H9 (cell line): ENCODE measurements around the gene ISY1. TPM values are rescaled to one million over a fixed set of nuclear protein-coding genes. Genes with fewer than 3 reads are reported as not detected.

Experiments
- DNase-seq: peaks from one replicate; pipeline ENCODE4 v3.0.0-alpha.2; 2017
- H2AFZ ChIP-seq: one replicate; pipeline ENCODE4 v1.6.1; 2013; ENCODE audit warnings: mild to moderate bottlenecking, low read length, control low read depth, moderate library complexity
- H2AK5ac ChIP-seq: 2 replicates; pipeline ENCODE4 v1.6.1; 2013; ENCODE audit warnings: low read length, control low read depth, mixed read lengths; ENCODE audit not compliant: insufficient read length
- H2BK120ac ChIP-seq: one replicate; pipeline ENCODE4 v1.6.1; 2013; ENCODE audit warnings: low read depth, mild to moderate bottlenecking, low read length, control low read depth, inconsistent platforms; ENCODE audit not compliant: poor library complexity, severe bottlenecking
- H2BK12ac ChIP-seq: 2 replicates; pipeline ENCODE4 v1.6.1; 2013; ENCODE audit warnings: low read length, control low read depth, mixed read lengths, low read depth; ENCODE audit not compliant: insufficient read length
- H2BK15ac ChIP-seq: 2 replicates; pipeline ENCODE4 v1.6.1; 2013; ENCODE audit warnings: low read depth, low read length, control low read depth
- H2BK20ac ChIP-seq: one replicate; pipeline ENCODE4 v1.6.1; 2013; ENCODE audit warnings: low read depth, mild to moderate bottlenecking, low read length, control low read depth, inconsistent platforms; ENCODE audit not compliant: poor library complexity, severe bottlenecking
- H2BK5ac ChIP-seq: 2 replicates; pipeline ENCODE4 v1.6.1; 2013; ENCODE audit warnings: low read length, control low read depth, mixed read lengths; ENCODE audit not compliant: insufficient read length
- H3K14ac ChIP-seq: 2 replicates; pipeline ENCODE4 v1.6.1; 2013; ENCODE audit warnings: low read length, control low read depth; ENCODE audit not compliant: insufficient read depth
- H3K18ac ChIP-seq: 2 replicates; pipeline ENCODE4 v1.6.1; 2013; ENCODE audit warnings: low read depth, mild to moderate bottlenecking, mixed read lengths, low read length, control low read depth; ENCODE audit not compliant: insufficient read length
- H3K23ac ChIP-seq: 2 replicates; pipeline ENCODE4 v1.6.1; 2013; ENCODE audit warnings: low read length, control low read depth, mixed read lengths, low read depth; ENCODE audit not compliant: insufficient read length
- H3K23me2 ChIP-seq: 2 replicates; pipeline ENCODE4 v1.6.1; 2013; ENCODE audit warnings: low read depth, mild to moderate bottlenecking, mixed read lengths, low read length, control low read depth; ENCODE audit not compliant: insufficient read length, poor library complexity, severe bottlenecking
- H3K27ac ChIP-seq: 2 replicates; pipeline ENCODE4 v1.5.1; 2013; ENCODE audit warnings: low read length, control low read depth, mixed read lengths, low read depth; ENCODE audit not compliant: insufficient read length
- H3K27me3 ChIP-seq: 2 replicates; pipeline ENCODE4 v1.6.1; 2013; ENCODE audit warnings: low read length, control low read depth, inconsistent platforms; ENCODE audit not compliant: insufficient read depth
- H3K4ac ChIP-seq: 2 replicates; pipeline ENCODE4 v1.6.1; 2013; ENCODE audit warnings: low read depth, mild to moderate bottlenecking, control low read depth, inconsistent platforms, low read length, moderate library complexity
- H3K4me1 ChIP-seq: 2 replicates; pipeline ENCODE4 v1.6.1; 2013; ENCODE audit warnings: low read length, control low read depth, inconsistent platforms; ENCODE audit not compliant: insufficient read depth
- H3K4me2 ChIP-seq: 2 replicates; pipeline ENCODE4 v1.6.1; 2013; ENCODE audit warnings: low read length, control low read depth, mixed read lengths; ENCODE audit not compliant: insufficient read length, insufficient read depth
- H3K56ac ChIP-seq: 2 replicates; pipeline ENCODE4 v1.6.1; 2013; ENCODE audit warnings: low read depth, mild to moderate bottlenecking, mixed read lengths, low read length, control low read depth; ENCODE audit not compliant: insufficient read length
- H3K79me1 ChIP-seq: 2 replicates; pipeline ENCODE4 v1.6.1; 2013; ENCODE audit warnings: low read depth, mild to moderate bottlenecking, moderate library complexity, low read length, control low read depth, inconsistent platforms; ENCODE audit not compliant: insufficient read depth, poor library complexity, severe bottlenecking
- H3K79me2 ChIP-seq: 2 replicates; pipeline ENCODE4 v1.6.1; 2013; ENCODE audit warnings: low read length, control low read depth, inconsistent platforms; ENCODE audit not compliant: insufficient read depth
- H3K9ac ChIP-seq: 2 replicates; pipeline ENCODE4 v1.6.1; 2013; ENCODE audit warnings: low read length, control low read depth, mixed read lengths; ENCODE audit not compliant: insufficient read length; ENCODE audit errors: extremely low read depth
- H3K9me3 ChIP-seq: one replicate; pipeline ENCODE4 v1.6.1; 2013; ENCODE audit warnings: low read depth, low read length, inconsistent platforms; ENCODE audit not compliant: control insufficient read depth
- H3T11ph ChIP-seq: one replicate; pipeline ENCODE4 v1.6.1; 2013; ENCODE audit warnings: mild to moderate bottlenecking, low read length, control low read depth, inconsistent platforms
- H4K20me1 ChIP-seq: one replicate; pipeline ENCODE4 v1.6.1; 2013; ENCODE audit not compliant: control insufficient read depth, insufficient read length, insufficient read depth
- H4K5ac ChIP-seq: 2 replicates; pipeline ENCODE4 v1.6.1; 2013; ENCODE audit warnings: low read depth, mild to moderate bottlenecking, mixed read lengths, low read length, control low read depth; ENCODE audit not compliant: insufficient read length
- H4K8ac ChIP-seq: replicated peaks from 2 replicates; pipeline ENCODE4 v1.6.1; 2013; ENCODE audit warnings: low read length, control low read depth, mixed read lengths, low read depth; ENCODE audit not compliant: insufficient read length
- H4K91ac ChIP-seq: 2 replicates; pipeline ENCODE4 v1.6.1; 2013; ENCODE audit warnings: low read depth, mild to moderate bottlenecking, moderate library complexity, mixed read lengths, low read length, control low read depth; ENCODE audit not compliant: insufficient read length
- H3K27ac Mint-ChIP-seq, 3 experiments: 2 replicates in 2 of 3; 3 replicates in 1 of 3; pipeline ENCODE4 v1.8.0; 2020 to 2021; ENCODE audit warnings: mixed read lengths in 3 of 3, mild to moderate bottlenecking in 1 of 3, moderate library complexity in 1 of 3
- H3K27me3 Mint-ChIP-seq: 2 replicates; pipeline ENCODE4 v1.8.0; 2021; ENCODE audit warnings: low read depth, mild to moderate bottlenecking, moderate library complexity, mixed read lengths
- H3K36me3 Mint-ChIP-seq, 3 experiments: 2 replicates in 2 of 3; 3 replicates in 1 of 3; pipeline ENCODE4 v1.8.0; 2020 to 2021; ENCODE audit warnings: low read depth in 3 of 3, mixed read lengths in 3 of 3; ENCODE audit not compliant: insufficient read depth in 1 of 3
- H3K4me1 Mint-ChIP-seq, 2 experiments: 2 replicates each; pipeline ENCODE4 v1.8.0; 2020; ENCODE audit warnings: mixed read lengths in 2 of 2
- H3K4me3 Mint-ChIP-seq, 2 experiments: 2 replicates in 1 of 2; 3 replicates in 1 of 2; pipeline ENCODE4 v1.8.0; 2020 to 2021; ENCODE audit warnings: mild to moderate bottlenecking in 2 of 2, mixed read lengths in 2 of 2, moderate library complexity in 1 of 2
- H3K9me3 Mint-ChIP-seq, 2 experiments: 2 replicates in 1 of 2; 3 replicates in 1 of 2; pipeline ENCODE4 v1.8.0; 2020; ENCODE audit warnings: mild to moderate bottlenecking in 2 of 2, mixed read lengths in 2 of 2, moderate library complexity in 1 of 2
- WGBS: extraction: QIAGEN DNeasy Blood & Tissue Kit; methylation state at CpG from one replicate; pipeline ENCODE4 v1.1.7; 2013; ENCODE audit warnings: missing lambda C conversion rate, low lambda C conversion rate, mixed read lengths; ENCODE audit not compliant: insufficient read length; ENCODE audit errors: extremely low coverage; 5-methylcytosine and 5-hydroxymethylcytosine counted together
- total RNA-seq: library from RNA; stranded (reverse); gene quantifications from 2 replicates; pipeline ENCODE4 v1.2.1, GENCODE V29; 2021
- TF ChIP-seq, protein P1 (sequence below): fragments of 200-600 bp; sonication (generic); conservative IDR thresholded peaks from 3 replicates; pipeline ENCODE4 v1.8.0; 2021; ENCODE audit warnings: antibody characterized with exemption, mild to moderate bottlenecking

ISY1 gene
- total RNA-seq, 1 experiment from 2014 or later: 28.1 TPM

- Mint-ChIP-seq H3K4me1 (no peaks in the 10 kb centered on the region), H3K27me3 (no peaks in the 10 kb centered on the region), H3K4me3 (no peak overlapping the region), H3K27ac (no peak overlapping the region), H3K9me3 (no peaks in the 10 kb centered on the region), H3K36me3 (peaks cover 3 to 5% (median 4%) of the 10 kb centered on the region in 3 experiments; a peak in 6 of 7 replicates)
- Histone ChIP-seq H2BK20ac (no peak overlapping the region), H2BK5ac (no peak overlapping the region), H4K20me1 (no peaks in the 10 kb centered on the region), H2BK12ac (no peak overlapping the region), H4K8ac (no peak overlapping the region), H3K4me2 (no peak overlapping the region), H4K5ac (no peak overlapping the region), H3K79me1 (no peaks in the 10 kb centered on the region), H2BK120ac (no peak overlapping the region), H3K23me2 (no peaks in the 10 kb centered on the region), H3K56ac (no peak overlapping the region), H3K27ac (no peak overlapping the region), H2BK15ac (no peak overlapping the region), H3K9ac (no peak overlapping the region), H2AK5ac (no peak overlapping the region), H3K23ac (no peak overlapping the region), H2AFZ (no peak overlapping the region), H3K27me3 (no peaks in the 10 kb centered on the region; the same call in 1 of the 2 replicates), H3K4ac (no peak overlapping the region), H3K14ac (no peak overlapping the region), H3K79me2 (peaks cover 2% of the 10 kb centered on the region; the same call in 1 of the 2 replicates), H3T11ph (no peak overlapping the region), H3K18ac (no peak overlapping the region), H4K91ac (no peak overlapping the region), H3K4me1 (no peaks in the 10 kb centered on the region), H3K9me3 (no peaks in the 10 kb centered on the region)
- no CpG with 5 or more reads among the region's 1 CpG for WGBS
- no peak for DNase-seq
- TF ChIP-seq, protein P1, sequence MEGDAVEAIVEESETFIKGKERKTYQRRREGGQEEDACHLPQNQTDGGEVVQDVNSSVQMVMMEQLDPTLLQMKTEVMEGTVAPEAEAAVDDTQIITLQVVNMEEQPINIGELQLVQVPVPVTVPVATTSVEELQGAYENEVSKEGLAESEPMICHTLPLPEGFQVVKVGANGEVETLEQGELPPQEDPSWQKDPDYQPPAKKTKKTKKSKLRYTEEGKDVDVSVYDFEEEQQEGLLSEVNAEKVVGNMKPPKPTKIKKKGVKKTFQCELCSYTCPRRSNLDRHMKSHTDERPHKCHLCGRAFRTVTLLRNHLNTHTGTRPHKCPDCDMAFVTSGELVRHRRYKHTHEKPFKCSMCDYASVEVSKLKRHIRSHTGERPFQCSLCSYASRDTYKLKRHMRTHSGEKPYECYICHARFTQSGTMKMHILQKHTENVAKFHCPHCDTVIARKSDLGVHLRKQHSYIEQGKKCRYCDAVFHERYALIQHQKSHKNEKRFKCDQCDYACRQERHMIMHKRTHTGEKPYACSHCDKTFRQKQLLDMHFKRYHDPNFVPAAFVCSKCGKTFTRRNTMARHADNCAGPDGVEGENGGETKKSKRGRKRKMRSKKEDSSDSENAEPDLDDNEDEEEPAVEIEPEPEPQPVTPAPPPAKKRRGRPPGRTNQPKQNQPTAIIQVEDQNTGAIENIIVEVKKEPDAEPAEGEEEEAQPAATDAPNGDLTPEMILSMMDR: no peak
Measured at GRCh38 chr3:129100274-129100673, 60.6 kb downstream of the ISY1 start.
